NB4 (cell line): ENCODE results near the gene ANKRD27.

Experiments
- CTCF ChIP-seq: IDR thresholded peaks from one replicate; pipeline ENCODE4 v1.5.1; 2012; ENCODE audit warnings: low read depth, low read length
- MAX ChIP-seq: IDR thresholded peaks from 2 replicates; pipeline ENCODE4 v1.6.1; 2011; ENCODE audit warnings: low read depth, low read length

GRCh38 chr19:32719611-32720059 is 44.7 kb upstream of the ANKRD27 start, which contains the start of gene TDRD12:
- TF ChIP-seq CTCF: no peak
- TF ChIP-seq MAX: no peak
